GM06990 (cell line): ENCODE results near the gene CTCFL.

Experiments used
- DNase-seq: peaks from one replicate; pipeline ENCODE4 v3.0.0-alpha.2; 2011; ENCODE audit not compliant: insufficient read length; ENCODE audit errors: extremely low read depth
- H3K27me3 ChIP-seq: replicated peaks from 2 replicates; pipeline ENCODE4 v1.6.0; 2011; ENCODE audit warnings: low read length; ENCODE audit not compliant: control insufficient read depth, insufficient read depth
- H3K36me3 ChIP-seq: 2 replicates; pipeline ENCODE4 v1.5.1; 2011; ENCODE audit warnings: low read length; ENCODE audit not compliant: control insufficient read depth, insufficient read depth
- H3K4me3 ChIP-seq: replicated peaks from 2 replicates; pipeline ENCODE4 v1.5.1; 2011; ENCODE audit warnings: low read depth, mild to moderate bottlenecking, control low read depth, low read length
- CTCF ChIP-seq: IDR thresholded peaks from 2 replicates; pipeline ENCODE4 v1.5.1; 2011; ENCODE audit warnings: low read length, control low read depth, mild to moderate bottlenecking, inconsistent platforms; ENCODE audit not compliant: insufficient read depth, poor library complexity, severe bottlenecking

The CTCFL gene

GRCh38 chr20:57548177-57549058 is 23.5 kb upstream of the CTCFL start:
- H3K4me3 ChIP-seq: no peak overlapping the region
- no peak for TF ChIP-seq CTCF
- no peak for DNase-seq
- no peaks in the 10 kb centered on the region for H3K36me3 ChIP-seq
- peaks cover 6% of the 10 kb centered on the region for H3K27me3 ChIP-seq

DNA sequence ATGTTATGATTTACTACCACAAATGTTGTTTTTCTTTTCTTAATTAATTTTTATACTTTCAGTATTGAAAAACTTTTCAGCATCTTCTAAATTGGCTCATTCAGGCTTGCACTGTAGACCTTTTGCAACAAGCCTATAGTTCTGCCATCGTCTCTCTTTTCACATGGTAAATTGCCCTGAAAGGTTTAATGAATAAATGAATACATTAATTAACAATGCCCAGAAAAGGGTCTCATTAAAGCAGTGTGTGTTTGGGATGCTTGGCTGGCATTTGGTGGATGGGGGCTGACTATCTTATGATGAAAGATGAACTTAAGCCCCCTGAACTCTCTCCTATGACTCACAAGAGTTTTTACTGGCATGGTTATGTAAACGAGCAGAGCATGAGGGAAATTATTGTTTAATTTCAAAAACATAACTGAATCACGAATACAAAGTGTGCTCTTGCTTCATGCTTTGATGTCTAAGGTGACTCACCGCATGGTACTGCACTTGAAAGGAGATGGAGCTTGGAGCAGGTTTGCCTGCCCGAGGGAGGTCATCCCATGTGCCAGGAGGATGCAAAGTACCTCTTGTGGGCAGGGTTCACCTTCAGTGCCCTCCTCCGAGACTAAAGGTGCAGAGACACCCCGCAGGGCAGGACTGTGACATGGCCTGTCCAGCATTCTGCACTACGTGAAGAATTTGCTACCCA is 22.2 kb upstream of the CTCFL start:
- Histone ChIP-seq H3K27me3 (peaks cover 6% of the 10 kb centered on the region), H3K36me3 (no peaks in the 10 kb centered on the region), H3K4me3 (no peak overlapping the region)
- no peak for TF ChIP-seq CTCF
- no peak for DNase-seq

GRCh38 chr20:57545927-57546662 is 21.2 kb upstream of the CTCFL start:
- TF ChIP-seq CTCF: no peak
- Histone ChIP-seq H3K27me3 (peaks cover 6% of the 10 kb centered on the region), H3K4me3 (no peak overlapping the region), H3K36me3 (no peaks in the 10 kb centered on the region)
- no peak for DNase-seq

DNA sequence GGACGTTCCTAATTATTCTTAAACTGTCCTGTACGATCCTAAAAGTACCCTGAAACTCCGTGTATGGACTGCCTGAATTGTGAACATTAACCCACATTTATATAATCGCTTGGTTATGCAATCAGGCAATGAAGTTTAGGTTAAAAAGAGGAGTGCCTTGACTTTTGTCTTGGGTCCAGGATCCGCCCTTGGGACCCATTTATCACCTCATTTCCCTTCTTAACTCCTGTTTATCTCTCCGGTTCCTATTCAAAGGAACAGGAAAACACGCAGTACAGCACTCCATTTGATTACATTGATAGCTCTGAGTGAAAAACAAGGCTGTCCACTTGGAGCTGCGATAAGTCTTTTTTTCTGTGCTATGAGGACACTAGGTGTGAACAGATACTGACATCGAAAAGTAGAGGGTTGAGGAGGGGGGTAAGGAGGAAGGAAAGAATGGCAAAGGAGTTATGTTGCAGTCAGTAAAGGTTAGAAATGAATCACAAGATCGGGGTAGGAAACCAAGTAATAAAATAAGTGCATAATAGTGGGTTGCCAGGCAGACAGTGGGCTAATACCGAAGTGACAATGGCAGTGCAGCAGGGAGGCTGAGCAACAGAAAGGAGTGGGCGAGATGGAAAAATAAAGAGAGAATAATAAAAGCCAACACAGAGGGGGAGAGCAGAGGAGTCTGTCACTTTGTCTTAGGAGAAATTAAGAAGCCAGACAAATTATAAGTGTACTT is 20.1 kb upstream of the CTCFL start:
- no peaks in the 10 kb centered on the region for H3K36me3 ChIP-seq
- no peak for DNase-seq
- H3K27me3 ChIP-seq: peaks cover 6% of the 10 kb centered on the region
- no peak overlapping the region for H3K4me3 ChIP-seq
- TF ChIP-seq CTCF: no peak

DNA sequence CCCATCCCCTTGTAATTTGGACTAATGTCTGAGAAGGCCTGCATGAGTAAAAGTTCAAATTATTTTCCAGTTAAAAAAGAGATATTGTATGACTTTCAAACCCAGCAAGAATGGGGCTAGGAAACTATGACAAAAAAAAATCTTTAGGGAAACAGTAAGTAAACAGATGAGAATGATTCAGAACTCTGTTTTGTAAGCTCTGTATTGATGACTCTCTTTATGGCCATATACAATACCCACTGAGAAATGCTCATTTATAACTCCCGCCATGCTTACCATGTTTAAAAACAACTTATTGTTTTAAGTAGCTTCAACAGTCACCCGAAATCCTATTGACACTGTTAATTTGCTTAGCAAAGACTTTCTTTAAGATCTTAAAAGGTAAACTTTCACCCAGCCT is 18.8 kb upstream of the CTCFL start:
- no peaks in the 10 kb centered on the region for H3K36me3 ChIP-seq
- H3K4me3 ChIP-seq: no peak overlapping the region
- no peak for DNase-seq
- peaks cover 6% of the 10 kb centered on the region for H3K27me3 ChIP-seq
- TF ChIP-seq CTCF: no peak
